ENCODE data around the gene SLC30A2. TPM values are rescaled to one million over a fixed set of nuclear protein-coding genes. Genes with fewer than 3 reads are reported as not detected.

SLC30A2 gene
- total and polyA plus RNA-seq, 2 experiments from 2014 or later, result 0.07 TPM; not detected in 1

DNA sequence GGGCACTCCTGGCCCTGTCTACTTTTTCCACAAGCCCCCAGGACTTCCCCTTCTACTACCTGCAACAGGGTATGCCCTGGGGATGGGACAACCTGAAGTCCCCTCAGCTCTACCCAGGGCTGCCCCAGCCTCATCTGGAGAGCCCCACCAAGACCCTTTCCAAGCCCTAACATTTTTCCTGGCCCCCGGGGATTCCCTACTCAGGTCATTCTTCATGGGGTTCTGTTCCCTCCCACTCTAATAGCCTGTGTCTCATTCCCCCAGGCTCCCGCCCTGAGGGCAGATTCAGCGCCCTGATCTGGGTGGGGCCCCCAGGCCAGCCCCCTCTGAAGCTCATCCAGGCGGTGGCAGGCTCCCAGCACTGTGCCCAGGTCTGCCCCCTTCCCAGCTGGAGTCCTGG lies 14.7 kb downstream of the SLC30A2 start (continued):
- TF ChIP-seq, protein P1, sequence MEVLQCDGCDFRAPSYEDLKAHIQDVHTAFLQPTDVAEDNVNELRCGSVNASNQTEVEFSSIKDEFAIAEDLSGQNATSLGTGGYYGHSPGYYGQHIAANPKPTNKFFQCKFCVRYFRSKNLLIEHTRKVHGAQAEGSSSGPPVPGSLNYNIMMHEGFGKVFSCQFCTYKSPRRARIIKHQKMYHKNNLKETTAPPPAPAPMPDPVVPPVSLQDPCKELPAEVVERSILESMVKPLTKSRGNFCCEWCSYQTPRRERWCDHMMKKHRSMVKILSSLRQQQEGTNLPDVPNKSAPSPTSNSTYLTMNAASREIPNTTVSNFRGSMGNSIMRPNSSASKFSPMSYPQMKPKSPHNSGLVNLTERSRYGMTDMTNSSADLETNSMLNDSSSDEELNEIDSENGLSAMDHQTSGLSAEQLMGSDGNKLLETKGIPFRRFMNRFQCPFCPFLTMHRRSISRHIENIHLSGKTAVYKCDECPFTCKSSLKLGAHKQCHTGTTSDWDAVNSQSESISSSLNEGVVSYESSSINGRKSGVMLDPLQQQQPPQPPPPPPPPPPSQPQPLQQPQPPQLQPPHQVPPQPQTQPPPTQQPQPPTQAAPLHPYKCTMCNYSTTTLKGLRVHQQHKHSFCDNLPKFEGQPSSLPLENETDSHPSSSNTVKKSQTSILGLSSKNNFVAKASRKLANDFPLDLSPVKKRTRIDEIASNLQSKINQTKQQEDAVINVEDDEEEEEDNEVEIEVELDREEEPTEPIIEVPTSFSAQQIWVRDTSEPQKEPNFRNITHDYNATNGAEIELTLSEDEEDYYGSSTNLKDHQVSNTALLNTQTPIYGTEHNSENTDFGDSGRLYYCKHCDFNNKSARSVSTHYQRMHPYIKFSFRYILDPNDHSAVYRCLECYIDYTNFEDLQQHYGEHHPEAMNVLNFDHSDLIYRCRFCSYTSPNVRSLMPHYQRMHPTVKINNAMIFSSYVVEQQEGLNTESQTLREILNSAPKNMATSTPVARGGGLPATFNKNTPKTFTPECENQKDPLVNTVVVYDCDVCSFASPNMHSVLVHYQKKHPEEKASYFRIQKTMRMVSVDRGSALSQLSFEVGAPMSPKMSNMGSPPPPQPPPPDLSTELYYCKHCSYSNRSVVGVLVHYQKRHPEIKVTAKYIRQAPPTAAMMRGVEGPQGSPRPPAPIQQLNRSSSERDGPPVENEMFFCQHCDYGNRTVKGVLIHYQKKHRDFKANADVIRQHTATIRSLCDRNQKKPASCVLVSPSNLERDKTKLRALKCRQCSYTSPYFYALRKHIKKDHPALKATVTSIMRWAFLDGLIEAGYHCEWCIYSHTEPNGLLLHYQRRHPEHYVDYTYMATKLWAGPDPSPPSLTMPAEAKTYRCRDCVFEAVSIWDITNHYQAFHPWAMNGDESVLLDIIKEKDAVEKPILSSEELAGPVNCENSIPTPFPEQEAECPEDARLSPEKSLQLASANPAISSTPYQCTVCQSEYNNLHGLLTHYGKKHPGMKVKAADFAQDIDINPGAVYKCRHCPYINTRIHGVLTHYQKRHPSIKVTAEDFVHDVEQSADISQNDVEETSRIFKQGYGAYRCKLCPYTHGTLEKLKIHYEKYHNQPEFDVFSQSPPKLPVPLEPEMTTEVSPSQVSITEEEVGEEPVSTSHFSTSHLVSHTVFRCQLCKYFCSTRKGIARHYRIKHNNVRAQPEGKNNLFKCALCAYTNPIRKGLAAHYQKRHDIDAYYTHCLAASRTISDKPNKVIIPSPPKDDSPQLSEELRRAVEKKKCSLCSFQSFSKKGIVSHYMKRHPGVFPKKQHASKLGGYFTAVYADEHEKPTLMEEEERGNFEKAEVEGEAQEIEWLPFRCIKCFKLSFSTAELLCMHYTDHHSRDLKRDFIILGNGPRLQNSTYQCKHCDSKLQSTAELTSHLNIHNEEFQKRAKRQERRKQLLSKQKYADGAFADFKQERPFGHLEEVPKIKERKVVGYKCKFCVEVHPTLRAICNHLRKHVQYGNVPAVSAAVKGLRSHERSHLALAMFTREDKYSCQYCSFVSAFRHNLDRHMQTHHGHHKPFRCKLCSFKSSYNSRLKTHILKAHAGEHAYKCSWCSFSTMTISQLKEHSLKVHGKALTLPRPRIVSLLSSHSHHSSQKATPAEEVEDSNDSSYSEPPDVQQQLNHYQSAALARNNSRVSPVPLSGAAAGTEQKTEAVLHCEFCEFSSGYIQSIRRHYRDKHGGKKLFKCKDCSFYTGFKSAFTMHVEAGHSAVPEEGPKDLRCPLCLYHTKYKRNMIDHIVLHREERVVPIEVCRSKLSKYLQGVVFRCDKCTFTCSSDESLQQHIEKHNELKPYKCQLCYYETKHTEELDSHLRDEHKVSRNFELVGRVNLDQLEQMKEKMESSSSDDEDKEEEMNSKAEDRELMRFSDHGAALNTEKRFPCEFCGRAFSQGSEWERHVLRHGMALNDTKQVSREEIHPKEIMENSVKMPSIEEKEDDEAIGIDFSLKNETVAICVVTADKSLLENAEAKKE (CRISPR knock-in tag; IDR thresholded peaks at IDR 0.05), result no peak
- TF ChIP-seq EZH2phosphoT487 (IDR thresholded peaks at IDR 0.05; ENCODE audit: unreplicated experiment) (no peak), EZH2 (IDR thresholded peaks at IDR 0.05; ENCODE audit: low read depth, unreplicated experiment) (no peak), STAT1 (IDR thresholded peaks at IDR 0.05; ENCODE audit: unreplicated experiment) (no peak), POLR2AphosphoS5 (IDR thresholded peaks at IDR 0.05; ENCODE audit: low read depth) (no peak), CREB1 (CRISPR knock-in tag; IDR thresholded peaks at IDR 0.05; ENCODE audit: low read depth) (no peak)
- TF ChIP-seq, protein P2, sequence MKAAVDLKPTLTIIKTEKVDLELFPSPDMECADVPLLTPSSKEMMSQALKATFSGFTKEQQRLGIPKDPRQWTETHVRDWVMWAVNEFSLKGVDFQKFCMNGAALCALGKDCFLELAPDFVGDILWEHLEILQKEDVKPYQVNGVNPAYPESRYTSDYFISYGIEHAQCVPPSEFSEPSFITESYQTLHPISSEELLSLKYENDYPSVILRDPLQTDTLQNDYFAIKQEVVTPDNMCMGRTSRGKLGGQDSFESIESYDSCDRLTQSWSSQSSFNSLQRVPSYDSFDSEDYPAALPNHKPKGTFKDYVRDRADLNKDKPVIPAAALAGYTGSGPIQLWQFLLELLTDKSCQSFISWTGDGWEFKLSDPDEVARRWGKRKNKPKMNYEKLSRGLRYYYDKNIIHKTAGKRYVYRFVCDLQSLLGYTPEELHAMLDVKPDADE (IDR thresholded peaks at IDR 0.05), result no peak

DNA sequence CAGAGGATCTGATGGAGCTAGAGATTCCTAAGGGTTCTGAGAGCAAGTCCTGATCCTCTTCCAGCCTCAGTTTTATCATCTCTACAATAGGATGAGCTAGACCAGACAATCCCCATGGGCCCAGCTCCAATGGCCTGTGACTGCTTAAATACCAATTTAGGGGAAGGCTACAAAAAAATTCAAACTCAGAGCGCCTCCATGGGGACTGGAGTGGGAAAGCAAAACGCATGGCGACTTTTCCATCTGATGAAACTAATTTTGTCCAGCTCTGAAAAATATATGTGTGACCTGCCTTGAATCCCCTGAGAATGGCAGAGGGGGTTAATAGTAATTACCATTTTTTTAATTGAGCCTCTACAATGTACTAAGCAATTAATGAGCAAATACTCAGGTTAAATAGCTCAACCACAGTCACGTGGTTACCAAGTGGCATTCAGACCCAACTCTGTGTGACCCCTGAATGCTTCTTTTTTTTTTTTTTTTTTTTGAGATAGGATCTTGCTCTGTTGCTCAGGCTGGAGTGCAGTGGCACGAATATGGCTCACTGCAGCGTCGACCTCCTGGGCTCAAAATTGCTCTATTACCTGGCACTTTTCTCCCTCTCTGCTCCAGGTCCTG lies 15.9 kb downstream of the SLC30A2 start:
- H3K27me3 ChIP-seq (ENCODE audit: insufficient read depth), result peaks cover 17% of the 10 kb centered on the region
- H4K20me1 ChIP-seq (replicated peaks; ENCODE audit: insufficient read depth), result no peaks in the 10 kb centered on the region
- H3K27ac ChIP-seq (ENCODE audit: low read depth), result no peak overlapping the region
- no peak overlapping the region for H3K27ac Mint-ChIP-seq
- H3K4me1 ChIP-seq (ENCODE audit: insufficient read depth), result peaks cover 6% of the 10 kb centered on the region; the same call in 1 of the 2 replicates
- ATAC-seq (peak; percentile 34), DNase-seq (ENCODE audit: low spot score) (peak; percentile 61)
- H3K9me2 ChIP-seq (ENCODE audit: insufficient read depth), result no peaks in the 10 kb centered on the region
- H3K27me3 Mint-ChIP-seq (ENCODE audit: insufficient read depth, low read depth, poor library complexity), result peaks cover 24% of the 10 kb centered on the region
- H3K4me2 ChIP-seq, result no peak overlapping the region
- no peaks in the 10 kb centered on the region for H3K9me3 Mint-ChIP-seq
- H3F3A ChIP-seq (replicated peaks; ENCODE audit: low read depth), result no peaks in the 10 kb centered on the region
- no peak overlapping the region for H2AFZ ChIP-seq
- H3K36me3 ChIP-seq (ENCODE audit: insufficient read depth), result no peaks in the 10 kb centered on the region
- no peak overlapping the region for H3K4me3 ChIP-seq
- no peak overlapping the region for H3K4me3 Mint-ChIP-seq
- no peaks in the 10 kb centered on the region for H3K79me2 ChIP-seq (replicated peaks; ENCODE audit: insufficient read depth)
- H3K36me3 Mint-ChIP-seq (ENCODE audit: low read depth), result no peaks in the 10 kb centered on the region
- peaks cover 5% of the 10 kb centered on the region; the same call in 2 of the 3 replicates for H3K4me1 Mint-ChIP-seq
- TF ChIP-seq EZH2 (IDR thresholded peaks at IDR 0.05; ENCODE audit: low read depth, unreplicated experiment) (no peak), CREB1 (CRISPR knock-in tag; IDR thresholded peaks at IDR 0.05; ENCODE audit: low read depth) (no peak)
- TF ChIP-seq, protein P1 (CRISPR knock-in tag; IDR thresholded peaks at IDR 0.05), result no peak
